ENCODE results near the gene DIPK1C.
"Not testable (repeated sequence)": the region's sequence is repeated elsewhere in the genome, so short reads cannot be mapped to it uniquely, and the experiment has no call there.

The DIPK1C gene

GRCh38 chr18:74457043-74457724 is at the start of gene DIPK1C:
Gene DIPK1C (minus strand): TSS chr18:74457308. CDS start chr18:74457259, 49 bp downstream.
- DNase-seq: peak; percentile 26

- DNase-seq: no peak
These were observed 49.5 kb upstream of the DIPK1C start for GRCh38 chr18:74506448-74507084.

GRCh38 chr18:74505776-74506175 is 48.7 kb upstream of the DIPK1C start:
- DNase-seq: no peak

- no peak for DNase-seq
These were observed 46.0 kb upstream of the DIPK1C start for GRCh38 chr18:74503137-74503536.

GRCh38 chr18:74501386-74501785 is 44.3 kb upstream of the DIPK1C start:
- DNase-seq: no peak

GRCh38 chr18:74500774-74501173 is 43.7 kb upstream of the DIPK1C start:
- DNase-seq: not testable (repeated sequence)

GRCh38 chr18:74500372-74500771 is 43.3 kb upstream of the DIPK1C start:
- no peak for DNase-seq

GRCh38 chr18:74499633-74500032 is 42.5 kb upstream of the DIPK1C start:
- peak; percentile 62 for DNase-seq

- DNase-seq: peak; percentile 87
These were observed 41.9 kb upstream of the DIPK1C start for GRCh38 chr18:74498712-74499627.

GRCh38 chr18:74497778-74498177 is 40.7 kb upstream of the DIPK1C start:
- DNase-seq: no peak

- no peak for DNase-seq
These were observed 40.2 kb upstream of the DIPK1C start for GRCh38 chr18:74497324-74497676.

GRCh38 chr18:74496508-74497323 is 39.6 kb upstream of the DIPK1C start:
- DNase-seq: peak; percentile 64

GRCh38 chr18:74495581-74496507 is 38.7 kb upstream of the DIPK1C start, which contains the start of gene CNDP2:
Gene CNDP2 (plus strand): TSS chr18:74496363. CDS start chr18:74499974, 3,611 bp downstream.
- DNase-seq: peak; percentile 100

- no peak for DNase-seq
These were observed 37.4 kb upstream of the DIPK1C start for GRCh38 chr18:74494514-74494913.

GRCh38 chr18:74493689-74494088 is 36.6 kb upstream of the DIPK1C start:
- DNase-seq: peak; percentile 48

GRCh38 chr18:74492259-74492658 is 35.2 kb upstream of the DIPK1C start:
- DNase-seq: no peak

- no peak for DNase-seq
These were observed 32.6 kb upstream of the DIPK1C start for GRCh38 chr18:74489676-74490075.

- DNase-seq: no peak
These were observed 31.8 kb upstream of the DIPK1C start for GRCh38 chr18:74488864-74489263.

- DNase-seq: no peak
These were observed 31.2 kb upstream of the DIPK1C start for GRCh38 chr18:74488354-74488753.

- no peak for DNase-seq
These were observed 29.2 kb upstream of the DIPK1C start for GRCh38 chr18:74486119-74486849.

GRCh38 chr18:74482697-74483096 is 25.6 kb upstream of the DIPK1C start:
- DNase-seq: no peak
